GM18505 (cell line): ENCODE data around the gene IL6R.

Experiments used
- ATAC-seq: cut with Tn5 transposase; IDR thresholded peaks from one replicate; pipeline ENCODE4 v1.9.1; 2021; ENCODE audit not compliant: unreplicated experiment
- POLR2A ChIP-seq: IDR thresholded peaks from 4 replicates; pipeline ENCODE4 v1.6.1; 2011; ENCODE audit warnings: borderline replicate concordance; ENCODE audit not compliant: insufficient read depth, insufficient read length; ENCODE audit errors: extremely low read depth

IL6R gene

DNA sequence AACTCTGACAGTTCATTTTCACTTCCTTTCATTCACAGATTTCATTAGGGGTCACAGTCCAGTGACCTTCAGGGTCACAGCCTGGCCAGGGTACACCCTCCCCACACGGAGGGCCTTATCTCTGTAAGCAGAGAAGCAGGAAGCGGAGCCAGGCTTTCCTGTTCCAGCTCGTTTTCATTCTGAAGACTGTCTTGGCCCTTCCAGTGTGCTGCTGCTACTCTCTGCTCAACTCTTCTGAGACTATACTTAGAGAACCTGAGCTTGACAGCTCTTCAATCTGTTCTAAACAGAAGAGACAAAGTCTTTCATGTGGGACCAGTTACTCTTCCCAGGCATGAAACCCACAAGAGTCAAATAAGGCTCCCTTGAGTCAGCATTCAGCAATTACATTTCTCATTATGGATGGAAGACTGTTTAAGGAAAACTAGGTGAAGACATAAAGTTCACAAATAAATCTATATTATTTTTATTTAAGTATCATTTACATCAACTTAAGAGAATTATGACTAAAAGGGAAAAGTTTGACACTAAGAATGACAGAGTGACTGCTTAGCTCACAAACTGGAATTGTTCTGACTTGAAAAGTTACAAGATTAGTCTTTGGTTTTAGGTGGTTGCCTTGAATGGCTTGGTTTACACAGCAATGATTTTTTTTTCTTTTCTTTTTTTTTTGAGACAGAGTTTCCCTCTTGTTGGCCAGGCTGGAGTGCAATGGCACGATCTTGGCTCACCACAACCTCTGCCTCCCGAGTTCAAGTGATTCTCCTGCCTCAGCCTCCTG lies 92.1 kb downstream of the IL6R start:
- ATAC-seq = no peak
- no peak for TF ChIP-seq POLR2A

DNA sequence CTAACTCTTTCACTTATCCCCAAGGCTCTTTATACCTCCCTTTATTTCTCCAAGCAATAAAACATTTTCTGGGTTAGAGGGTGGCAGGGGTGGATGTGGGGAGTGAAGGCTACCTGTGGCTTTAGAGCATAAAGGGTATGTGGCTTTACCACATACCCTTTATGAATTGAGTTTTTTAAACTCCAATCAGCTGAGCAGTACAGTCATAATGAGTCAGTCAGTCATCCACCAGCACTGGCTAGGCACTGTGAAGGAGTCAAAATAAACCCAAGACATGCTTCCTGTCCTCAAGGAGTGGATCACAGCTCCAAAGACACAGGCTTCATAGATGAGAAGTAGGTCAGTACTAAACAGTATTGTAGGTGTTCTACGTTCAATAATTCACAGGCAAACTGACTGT lies 94.3 kb downstream of the IL6R start:
- ATAC-seq = no peak
- TF ChIP-seq POLR2A = no peak

DNA sequence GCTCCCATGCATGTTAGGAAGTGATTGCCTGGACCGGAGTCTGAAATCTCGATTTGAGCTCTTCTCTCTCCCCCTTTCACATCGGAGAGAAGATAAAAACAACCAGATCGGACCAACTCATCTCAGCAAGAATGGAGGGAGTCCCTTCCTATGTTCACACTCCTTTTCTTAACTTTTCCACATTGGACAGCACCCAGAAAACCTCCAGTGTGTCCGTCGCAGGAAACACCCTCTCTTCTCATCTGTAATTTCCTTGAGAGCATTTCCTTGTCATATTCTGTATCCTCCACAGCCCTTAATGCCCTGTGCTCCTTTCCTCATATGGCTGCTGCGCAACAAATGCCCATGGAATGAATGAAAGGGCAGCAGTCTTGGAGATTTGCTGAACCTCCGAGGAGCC lies 95.4 kb downstream of the IL6R start:
- no peak for TF ChIP-seq POLR2A
- ATAC-seq = no peak

DNA sequence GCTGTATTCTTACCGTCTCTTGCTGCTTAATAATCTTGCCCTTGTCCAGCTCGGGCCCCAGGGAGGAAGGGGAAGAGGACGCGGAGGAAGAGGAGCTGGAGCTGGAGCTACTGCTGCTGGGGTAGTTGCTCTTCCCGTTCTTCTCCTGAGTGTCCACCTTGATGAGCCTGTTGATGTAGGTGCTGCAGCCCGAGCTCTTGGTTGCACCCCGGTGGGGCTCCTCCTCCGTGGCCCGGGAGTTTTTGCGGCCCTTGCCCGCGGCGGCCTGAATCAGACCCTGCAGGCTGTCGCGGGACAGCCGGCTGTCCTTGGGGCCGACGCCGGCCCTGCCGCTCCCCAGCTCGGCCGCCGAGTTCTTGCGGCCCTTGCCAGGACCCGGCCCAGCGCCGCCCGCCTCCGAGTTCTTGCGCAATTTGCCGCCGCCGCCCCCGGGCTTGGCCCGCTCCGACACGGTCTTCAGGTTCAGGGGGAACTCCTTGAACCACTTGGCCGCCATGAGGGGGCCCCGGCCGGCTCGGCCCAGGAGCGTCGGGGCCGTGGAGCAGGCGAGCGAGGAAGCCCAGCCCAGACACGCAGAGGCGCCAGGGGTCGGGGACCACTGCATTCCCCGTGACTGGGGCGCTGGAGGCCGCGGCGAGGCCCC lies 96.4 kb downstream of the IL6R start:
- no peak for ATAC-seq
- TF ChIP-seq POLR2A = no peak

DNA sequence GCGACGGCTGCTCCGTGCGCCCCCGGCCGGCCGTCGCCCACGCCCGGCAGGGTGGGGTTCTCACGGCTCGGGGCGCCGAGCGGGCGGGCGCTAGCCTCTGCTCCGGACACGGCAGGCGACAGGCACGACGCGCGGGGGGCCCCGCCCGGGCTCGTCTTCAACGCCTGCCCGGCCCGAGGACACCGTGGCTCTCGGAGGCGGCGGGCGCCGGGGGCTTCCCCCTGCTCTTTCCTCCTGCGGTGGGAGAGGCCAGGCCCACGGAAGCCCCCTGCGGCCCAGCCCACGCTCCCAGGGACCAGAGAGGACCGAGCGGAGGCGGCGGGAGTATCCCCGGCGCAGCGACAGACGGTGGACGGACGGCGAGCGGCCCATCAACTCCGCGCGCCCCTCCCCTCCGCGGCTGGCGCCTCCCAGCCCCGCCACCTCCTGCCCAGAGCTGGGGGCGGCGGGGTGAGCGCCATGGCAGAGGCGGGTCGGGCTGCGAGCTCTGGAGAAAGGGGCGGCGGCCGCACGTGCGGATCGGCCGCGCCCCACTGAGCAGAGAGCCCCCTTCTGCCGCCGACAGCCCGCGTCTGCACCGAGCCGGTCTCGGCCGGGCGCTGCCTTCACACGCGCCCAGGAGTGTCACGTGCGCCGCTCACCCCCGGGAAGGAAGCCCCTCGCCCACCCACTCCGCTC lies 97.1 kb downstream of the IL6R start, which contains the start of the genes SHE and TDRD10:
Gene SHE, minus strand, starts transcription at position 347 of the 678 bp plus-strand sequence. CDS start 386 bp downstream, outside the sequence.
Gene TDRD10, plus strand, starts transcription at position 154 of the 678 bp plus-strand sequence. CDS start 4,685 bp downstream, outside the sequence.
- TF ChIP-seq POLR2A = no peak
- no peak for ATAC-seq

DNA sequence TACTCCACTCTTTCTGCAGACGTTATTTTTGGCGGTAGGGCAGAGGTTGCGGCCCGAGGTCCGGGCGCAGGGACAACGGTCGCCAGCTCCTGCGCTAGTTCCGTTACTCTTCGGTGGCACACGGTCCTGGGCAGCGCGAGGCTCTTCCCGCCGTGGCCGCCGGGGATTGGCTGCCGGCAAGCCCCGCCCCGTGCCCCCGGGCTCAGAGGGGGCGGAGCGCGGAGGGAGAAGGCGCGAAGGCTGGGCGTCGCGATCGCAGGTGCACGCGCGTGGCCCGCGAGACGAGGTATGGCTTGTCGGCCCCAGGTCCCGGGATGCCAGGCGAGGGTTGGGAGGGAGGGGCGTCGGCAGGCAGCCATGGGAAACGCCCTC lies 97.6 kb downstream of the IL6R start:
- TF ChIP-seq POLR2A = no peak
- ATAC-seq = no peak

DNA sequence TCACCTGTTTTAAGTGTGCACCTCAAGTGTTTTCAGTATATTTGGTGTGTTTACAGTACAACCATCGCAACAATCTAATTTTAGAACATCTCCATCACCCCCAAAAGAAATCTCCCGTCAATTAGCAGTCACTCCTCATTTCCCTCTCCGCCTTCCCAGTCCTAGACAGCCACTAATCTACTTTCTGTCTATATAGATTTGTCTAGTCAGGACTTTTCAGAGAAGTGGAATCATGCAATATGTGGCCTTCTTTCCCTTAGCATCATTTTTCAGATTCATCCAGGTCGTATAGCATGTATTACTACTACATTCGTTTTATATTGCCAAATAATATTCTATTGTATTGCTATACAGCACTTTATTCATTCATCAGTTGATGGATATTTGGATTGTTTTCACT lies 98.8 kb downstream of the IL6R start:
- ATAC-seq = no peak
- TF ChIP-seq POLR2A = no peak

DNA sequence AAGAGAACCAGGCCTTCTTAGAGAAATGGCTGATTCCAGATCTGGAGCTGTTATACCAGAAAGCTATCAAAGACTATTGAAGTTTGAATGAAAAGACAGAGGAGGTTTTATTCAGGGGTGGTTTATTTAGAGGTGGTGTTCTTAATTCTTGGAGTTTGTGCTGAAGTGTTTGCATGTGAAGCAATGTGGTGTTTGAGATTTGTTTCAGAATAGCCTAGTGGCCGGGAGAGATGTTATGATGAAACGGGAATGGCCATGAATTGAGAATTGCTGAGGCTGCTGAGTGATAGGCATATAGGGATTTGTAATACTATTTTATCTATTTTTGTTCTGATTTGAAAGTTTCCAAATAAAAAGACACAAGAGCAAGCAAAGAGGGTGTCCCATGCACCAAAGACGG lies 107.6 kb downstream of the IL6R start:
- no peak for ATAC-seq
- no peak for TF ChIP-seq POLR2A

DNA sequence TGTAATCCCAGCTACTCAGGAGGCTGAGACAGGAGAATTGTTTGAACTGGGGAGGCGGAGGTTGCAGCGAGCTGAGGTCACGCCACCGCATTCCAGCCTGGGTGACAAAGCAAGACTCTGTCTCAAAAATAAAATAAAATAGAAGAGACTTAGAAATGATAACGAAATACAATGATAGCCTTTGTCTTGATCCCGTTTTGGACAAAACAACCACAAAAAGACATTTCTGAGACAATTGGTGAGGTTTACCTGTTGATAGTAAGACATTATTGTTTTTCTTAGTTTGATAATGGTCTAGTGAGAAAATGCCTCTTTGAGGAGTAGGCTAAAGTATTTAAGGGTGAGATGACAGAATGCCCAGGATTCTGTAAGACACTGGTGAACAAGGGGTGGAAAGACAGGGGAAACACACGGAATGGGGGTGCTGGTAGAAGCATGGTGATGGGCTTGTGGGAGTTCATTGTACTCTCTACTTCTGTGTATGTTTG lies 109.0 kb downstream of the IL6R start:
- ATAC-seq = no peak

DNA sequence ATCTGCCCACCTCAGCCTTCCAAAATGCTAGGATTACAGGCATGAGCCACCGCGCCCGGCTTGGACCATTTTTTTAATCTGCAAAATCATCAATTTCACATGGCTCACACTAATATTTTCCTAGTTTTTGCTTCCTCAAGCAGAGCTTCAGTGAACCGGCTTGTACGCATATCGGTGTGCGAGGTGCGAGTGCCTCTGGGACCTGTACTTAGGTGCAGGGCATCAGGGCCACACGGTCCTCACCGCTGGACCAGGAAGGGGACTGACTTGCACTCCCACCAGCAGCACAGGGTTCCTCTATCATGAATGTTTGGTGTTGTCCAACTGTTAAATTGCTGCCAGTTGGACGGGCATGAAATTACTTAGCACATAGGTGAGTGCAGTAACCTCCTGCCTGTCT lies 112.5 kb downstream of the IL6R start:
- no peak for TF ChIP-seq POLR2A
- ATAC-seq = no peak

More for the DNA sequence above, 109.0 kb downstream of the IL6R start:
- TF ChIP-seq POLR2A = no peak
